ENCODE results near the gene RASAL1.

- TF ChIP-seq CTCF (IDR thresholded peaks at IDR 0.05) (no peak), POLR2A (IDR thresholded peaks at IDR 0.05) (no peak)
Measured at GRCh38 chr12:113060336-113060960, 75.1 kb downstream of the RASAL1 start.

Measured in esophagus squamous epithelium (tissue), 4 donors.